Adipocyte (in vitro differentiated cells): ENCODE measurements around the gene MRPL52.

Experiments
- DNase-seq: peaks from one replicate; pipeline ENCODE4 v3.0.0-alpha.2; 2015; ENCODE audit warnings: low read depth
- H3K27me3 ChIP-seq: replicated peaks from 2 replicates; pipeline ENCODE4 v1.7.0; 2013; ENCODE audit warnings: mild to moderate bottlenecking, low read length, moderate library complexity; ENCODE audit not compliant: control insufficient read depth, insufficient read depth
- H3K36me3 ChIP-seq: 2 replicates; pipeline ENCODE4 v1.7.0; 2013; ENCODE audit warnings: low read length, mild to moderate bottlenecking, moderate library complexity; ENCODE audit not compliant: control insufficient read depth, insufficient read depth, severe bottlenecking
- H3K4me1 ChIP-seq: 2 replicates; pipeline ENCODE4 v1.7.0; 2013; ENCODE audit warnings: mild to moderate bottlenecking, low read length, moderate library complexity; ENCODE audit not compliant: control insufficient read depth, insufficient read depth
- H3K4me3 ChIP-seq: 2 replicates; pipeline ENCODE4 v1.7.0; 2013; ENCODE audit warnings: mild to moderate bottlenecking, low read length, moderate library complexity
- H3K9ac ChIP-seq: 2 replicates; pipeline ENCODE4 v1.7.0; 2013; ENCODE audit warnings: mild to moderate bottlenecking, low read length, moderate library complexity
- H3K9me3 ChIP-seq: 2 replicates; pipeline ENCODE4 v1.7.0; 2013; ENCODE audit warnings: mild to moderate bottlenecking, low read length, moderate library complexity; ENCODE audit not compliant: control insufficient read depth

The MRPL52 gene

DNA sequence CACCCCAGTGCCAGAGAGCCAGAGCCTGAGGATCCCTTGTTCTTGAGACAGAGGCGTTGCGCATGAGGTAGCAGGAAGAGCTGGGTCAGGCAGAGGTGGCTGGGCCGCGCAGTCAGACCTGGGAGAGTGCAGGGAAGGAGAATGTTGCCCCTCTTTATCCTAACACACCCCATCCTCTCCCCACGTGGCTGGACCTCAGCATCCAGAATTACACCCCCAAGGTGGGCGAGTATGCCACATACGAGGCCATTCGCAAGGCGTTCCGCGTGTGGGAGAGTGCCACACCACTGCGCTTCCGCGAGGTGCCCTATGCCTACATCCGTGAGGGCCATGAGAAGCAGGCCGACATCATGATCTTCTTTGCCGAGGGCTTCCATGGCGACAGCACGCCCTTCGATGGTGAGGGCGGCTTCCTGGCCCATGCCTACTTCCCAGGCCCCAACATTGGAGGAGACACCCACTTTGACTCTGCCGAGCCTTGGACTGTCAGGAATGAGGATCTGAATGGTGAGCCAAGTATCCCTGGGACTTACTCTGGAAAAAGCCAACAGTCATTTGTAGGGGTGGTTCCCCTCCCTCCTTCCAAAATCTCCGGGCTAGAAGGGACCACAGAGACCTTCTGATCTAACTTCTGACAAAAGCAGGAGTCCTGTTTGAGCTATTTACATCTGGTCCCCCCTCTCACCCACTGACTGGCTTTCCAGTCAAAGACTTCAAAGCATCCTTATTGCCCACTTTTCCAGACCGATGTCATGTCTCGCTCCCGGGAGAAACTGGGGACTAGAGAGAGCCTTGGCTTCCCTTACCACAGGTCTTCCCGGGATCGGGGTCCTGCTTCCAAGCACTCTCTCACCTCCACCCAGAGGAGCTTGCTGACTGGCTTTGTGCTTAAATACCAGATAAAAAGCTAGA is 12.8 kb downstream of the MRPL52 start:
- Histone ChIP-seq H3K4me1 (peaks cover 65% of the 10 kb centered on the region), H3K9ac (peak overlapping the region; percentile 76), H3K4me3 (no peak overlapping the region), H3K9me3 (no peaks in the 10 kb centered on the region), H3K36me3 (peaks cover 63% of the 10 kb centered on the region), H3K27me3 (no peaks in the 10 kb centered on the region)
- no peak for DNase-seq

DNA sequence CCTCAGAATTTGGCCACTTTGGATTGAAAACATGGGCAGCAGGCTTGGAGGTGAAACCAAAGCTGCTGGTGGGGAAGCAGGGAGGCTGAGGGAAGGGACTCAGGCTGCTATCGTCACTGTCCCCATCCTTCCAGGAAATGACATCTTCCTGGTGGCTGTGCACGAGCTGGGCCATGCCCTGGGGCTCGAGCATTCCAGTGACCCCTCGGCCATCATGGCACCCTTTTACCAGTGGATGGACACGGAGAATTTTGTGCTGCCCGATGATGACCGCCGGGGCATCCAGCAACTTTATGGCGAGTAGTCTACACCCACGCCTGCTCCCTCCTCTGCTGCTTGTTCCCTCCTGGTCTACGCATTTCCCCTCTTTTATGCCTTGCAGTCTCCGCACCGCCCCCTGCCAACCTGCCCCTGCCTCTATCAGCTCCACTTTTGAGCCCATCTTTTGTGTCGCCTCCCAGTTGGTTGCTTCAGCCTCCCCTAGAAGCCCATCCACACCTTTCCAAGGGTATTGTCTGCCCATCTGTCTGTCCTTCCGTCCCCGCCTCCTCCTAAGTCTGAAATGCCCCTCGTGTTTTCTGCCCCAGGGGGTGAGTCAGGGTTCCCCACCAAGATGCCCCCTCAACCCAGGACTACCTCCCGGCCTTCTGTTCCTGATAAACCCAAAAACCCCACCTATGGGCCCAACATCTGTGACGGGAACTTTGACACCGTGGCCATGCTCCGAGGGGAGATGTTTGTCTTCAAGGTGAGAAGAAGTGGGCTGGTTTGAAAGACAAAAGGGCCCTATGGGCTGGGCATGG is 13.6 kb downstream of the MRPL52 start:
- H3K9ac ChIP-seq: peak overlapping the region; percentile 76
- peaks cover 63% of the 10 kb centered on the region for H3K36me3 ChIP-seq
- peaks cover 73% of the 10 kb centered on the region for H3K4me1 ChIP-seq
- DNase-seq: no peak
- no peaks in the 10 kb centered on the region for H3K9me3 ChIP-seq
- no peaks in the 10 kb centered on the region for H3K27me3 ChIP-seq
- H3K4me3 ChIP-seq: no peak overlapping the region

- H3K36me3 ChIP-seq: peaks cover 63% of the 10 kb centered on the region
- peak overlapping the region; percentile 26 for H3K9ac ChIP-seq
- H3K4me1 ChIP-seq: peaks cover 79% of the 10 kb centered on the region
- no peak for DNase-seq
- H3K4me3 ChIP-seq: no peak overlapping the region
- H3K9me3 ChIP-seq: no peaks in the 10 kb centered on the region
- H3K27me3 ChIP-seq: no peaks in the 10 kb centered on the region
Observed at GRCh38 chr14:22844221-22845102, 14.8 kb downstream of the MRPL52 start.

GRCh38 chr14:22845103-22845394 is 15.4 kb downstream of the MRPL52 start:
- Histone ChIP-seq H3K4me3 (no peak overlapping the region), H3K27me3 (no peaks in the 10 kb centered on the region), H3K9ac (peak overlapping the region; percentile 73), H3K36me3 (peaks cover 63% of the 10 kb centered on the region), H3K4me1 (peaks cover 79% of the 10 kb centered on the region), H3K9me3 (no peaks in the 10 kb centered on the region)
- no peak for DNase-seq

DNA sequence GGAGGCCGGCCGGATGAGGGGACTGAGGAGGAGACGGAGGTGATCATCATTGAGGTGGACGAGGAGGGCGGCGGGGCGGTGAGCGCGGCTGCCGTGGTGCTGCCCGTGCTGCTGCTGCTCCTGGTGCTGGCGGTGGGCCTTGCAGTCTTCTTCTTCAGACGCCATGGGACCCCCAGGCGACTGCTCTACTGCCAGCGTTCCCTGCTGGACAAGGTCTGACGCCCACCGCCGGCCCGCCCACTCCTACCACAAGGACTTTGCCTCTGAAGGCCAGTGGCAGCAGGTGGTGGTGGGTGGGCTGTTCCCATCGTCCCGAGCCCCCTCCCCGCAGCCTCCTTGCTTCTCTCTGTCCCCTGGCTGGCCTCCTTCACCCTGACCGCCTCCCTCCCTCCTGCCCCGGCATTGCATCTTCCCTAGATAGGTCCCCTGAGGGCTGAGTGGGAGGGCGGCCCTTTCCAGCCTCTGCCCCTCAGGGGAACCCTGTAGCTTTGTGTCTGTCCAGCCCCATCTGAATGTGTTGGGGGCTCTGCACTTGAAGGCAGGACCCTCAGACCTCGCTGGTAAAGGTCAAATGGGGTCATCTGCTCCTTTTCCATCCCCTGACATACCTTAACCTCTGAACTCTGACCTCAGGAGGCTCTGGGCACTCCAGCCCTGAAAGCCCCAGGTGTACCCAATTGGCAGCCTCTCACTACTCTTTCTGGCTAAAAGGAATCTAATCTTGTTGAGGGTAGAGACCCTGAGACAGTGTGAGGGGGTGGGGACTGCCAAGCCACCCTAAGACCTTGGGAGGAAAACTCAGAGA is 16.3 kb downstream of the MRPL52 start:
- H3K9ac ChIP-seq: peak overlapping the region; percentile 73
- DNase-seq: no peak
- H3K4me3 ChIP-seq: no peak overlapping the region
- H3K4me1 ChIP-seq: peaks cover 81% of the 10 kb centered on the region
- no peaks in the 10 kb centered on the region for H3K27me3 ChIP-seq
- H3K36me3 ChIP-seq: peaks cover 58% of the 10 kb centered on the region
- no peaks in the 10 kb centered on the region for H3K9me3 ChIP-seq

DNA sequence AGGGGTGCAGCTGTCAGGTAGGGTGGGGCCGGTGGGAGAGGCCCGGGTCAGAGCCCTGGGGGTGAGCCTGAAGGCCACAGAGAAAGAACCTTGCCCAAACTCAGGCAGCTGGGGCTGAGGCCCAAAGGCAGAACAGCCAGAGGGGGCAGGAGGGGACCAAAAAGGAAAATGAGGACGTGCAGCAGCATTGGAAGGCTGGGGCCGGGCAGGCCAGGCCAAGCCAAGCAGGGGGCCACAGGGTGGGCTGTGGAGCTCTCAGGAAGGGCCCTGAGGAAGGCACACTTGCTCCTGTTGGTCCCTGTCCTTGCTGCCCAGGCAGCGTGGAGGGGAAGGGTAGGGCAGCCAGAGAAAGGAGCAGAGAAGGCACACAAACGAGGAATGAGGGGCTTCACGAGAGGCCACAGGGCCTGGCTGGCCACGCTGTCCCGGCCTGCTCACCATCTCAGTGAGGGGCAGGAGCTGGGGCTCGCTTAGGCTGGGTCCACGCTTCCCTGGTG is 17.2 kb downstream of the MRPL52 start:
- Histone ChIP-seq H3K4me1 (peaks cover 81% of the 10 kb centered on the region), H3K27me3 (no peaks in the 10 kb centered on the region), H3K36me3 (peaks cover 50% of the 10 kb centered on the region), H3K9me3 (no peaks in the 10 kb centered on the region), H3K4me3 (no peak overlapping the region), H3K9ac (peak overlapping the region; percentile 73)
- no peak for DNase-seq

- Histone ChIP-seq H3K9me3 (no peaks in the 10 kb centered on the region), H3K36me3 (peaks cover 40% of the 10 kb centered on the region), H3K4me1 (peaks cover 81% of the 10 kb centered on the region), H3K4me3 (peak overlapping the region; percentile 22), H3K9ac (peak overlapping the region; percentile 80), H3K27me3 (no peaks in the 10 kb centered on the region)
- DNase-seq: peak; percentile 75
Observed at GRCh38 chr14:22847661-22848341, 18.1 kb downstream of the MRPL52 start.

DNA sequence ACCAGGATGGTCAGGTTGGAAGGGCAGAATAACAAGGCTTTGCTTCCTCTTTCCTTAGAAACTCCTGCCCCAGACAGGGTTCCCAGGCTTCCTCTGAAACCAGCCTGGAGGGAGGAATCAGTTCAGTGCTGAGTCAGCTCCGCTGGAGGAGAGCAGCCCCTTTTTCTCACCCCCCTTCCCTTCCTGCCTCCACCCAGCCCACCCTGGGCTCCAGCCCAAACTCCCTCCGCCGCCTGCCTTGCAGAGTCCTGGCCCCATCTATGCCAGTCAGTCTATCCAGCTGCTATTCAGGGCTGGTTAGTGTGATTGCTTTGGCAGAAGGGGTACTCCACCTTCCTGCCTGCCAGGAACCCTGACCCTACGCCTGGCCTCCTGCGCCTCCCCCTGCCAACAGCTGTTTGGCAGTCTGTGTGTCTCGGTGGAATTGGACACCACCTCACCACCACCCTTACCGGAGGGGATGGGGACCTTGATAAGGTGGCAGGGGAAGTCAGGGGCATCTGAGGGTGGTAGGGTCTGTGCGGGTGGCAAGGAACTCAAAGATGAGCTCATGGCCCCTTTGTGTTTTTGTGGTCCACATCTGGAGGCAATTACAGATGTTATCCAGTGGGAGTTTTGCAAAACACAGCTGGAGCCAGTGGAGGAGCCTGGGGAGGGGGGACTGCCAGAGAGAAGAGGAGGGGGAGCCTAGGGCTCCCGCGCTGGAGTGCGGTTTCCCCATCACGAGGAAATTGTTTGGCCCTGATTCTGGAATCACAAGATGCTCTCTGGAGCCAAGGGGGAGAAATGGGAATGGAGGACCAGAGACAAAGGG is 18.9 kb downstream of the MRPL52 start:
- no peaks in the 10 kb centered on the region for H3K27me3 ChIP-seq
- peaks cover 33% of the 10 kb centered on the region for H3K36me3 ChIP-seq
- no peaks in the 10 kb centered on the region for H3K9me3 ChIP-seq
- H3K9ac ChIP-seq: peak overlapping the region; percentile 80
- peak; percentile 96 for DNase-seq
- H3K4me3 ChIP-seq: peak overlapping the region; percentile 6
- peaks cover 86% of the 10 kb centered on the region for H3K4me1 ChIP-seq

DNA sequence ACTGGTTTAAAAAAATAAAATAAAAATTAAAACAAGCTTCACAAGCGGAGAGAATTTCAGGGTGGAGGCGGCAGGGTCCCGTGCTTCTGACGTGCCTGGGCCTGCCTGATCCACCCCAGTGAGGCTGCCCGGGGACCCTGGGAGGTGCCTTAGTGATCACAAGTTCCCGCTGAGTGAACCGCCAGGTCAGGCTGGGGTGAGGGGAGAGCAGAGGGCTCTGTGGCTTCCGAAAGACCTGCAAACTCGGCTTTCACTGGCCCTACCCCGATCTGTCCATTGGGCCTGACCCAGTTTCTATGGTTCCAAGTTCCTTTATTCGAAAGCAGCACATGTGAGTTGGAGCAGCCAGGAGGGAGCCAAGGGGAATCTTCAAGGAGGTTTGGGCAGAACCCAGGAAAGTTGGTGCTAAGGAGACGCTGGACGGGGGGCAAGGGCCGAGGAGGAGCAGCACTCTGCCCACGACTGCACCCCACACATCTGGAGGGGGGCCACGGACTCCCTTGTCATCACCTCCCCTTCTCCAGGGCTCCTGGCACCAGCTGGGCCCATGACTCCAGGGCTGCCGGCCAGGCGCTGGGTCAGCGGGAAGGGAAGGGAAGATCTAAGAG is 19.6 kb downstream of the MRPL52 start:
- no peak for DNase-seq
- Histone ChIP-seq H3K4me1 (peaks cover 85% of the 10 kb centered on the region), H3K27me3 (no peaks in the 10 kb centered on the region), H3K4me3 (peak overlapping the region; percentile 46), H3K9ac (peak overlapping the region; percentile 80), H3K9me3 (no peaks in the 10 kb centered on the region), H3K36me3 (peaks cover 26% of the 10 kb centered on the region)
